ENCODE data around the gene ZNF579. TPM values are rescaled to one million over a fixed set of nuclear protein-coding genes. Genes with fewer than 3 reads are reported as not detected.

ZNF579 gene
- total and polyA plus RNA-seq, 9 of the 15 experiments (the other 6 are each of a cell fraction or from before 2014, with no cell fraction given): 0.06 to 15.9 (median 1.6) TPM

- TF ChIP-seq CTBP1 (IDR thresholded peaks at IDR 0.05; ENCODE audit: borderline replicate concordance) (peak; percentile 48), NCOA4 (IDR thresholded peaks at IDR 0.05; ENCODE audit: partially characterized antibody) (no peak), NR2C1 (IDR thresholded peaks at IDR 0.05) (peak; percentile 93), NR2C1 (tag; IDR thresholded peaks at IDR 0.05) (peak; percentile 94), NFIC (IDR thresholded peaks at IDR 0.05) (peak; percentile 47), ZBTB11 (CRISPR knock-in tag; IDR thresholded peaks at IDR 0.05) (0 out of 6 replicates have a peak, but pooled peaks of 1 of the 3 experiments have one; percentile 32), NCOR1 (IDR thresholded peaks at IDR 0.05) (peak; percentile 50), CBX8 (IDR thresholded peaks at IDR 0.05; ENCODE audit: borderline replicate concordance, extremely low read depth, low read depth, low read length, poor library complexity, severe bottlenecking) (no peak), ETV1 (tag; conservative IDR thresholded peaks at IDR 0.05; ENCODE audit: low read depth) (no peak), EHMT2 (IDR thresholded peaks at IDR 0.05) (no peak), YY1 (IDR thresholded peaks at IDR 0.05; ENCODE audit: borderline replicate concordance in 1 of 3, control insufficient read depth in 1 of 3, extremely low read depth in 1 of 3, insufficient read depth in 3 of 3, insufficient read length in 1 of 3, insufficient replicate concordance in 2 of 3, low read depth in 1 of 3, low read length in 2 of 3) (no peak), MAFG (tag; conservative IDR thresholded peaks at IDR 0.05) (0 out of 2 replicates have a peak, but pooled peaks have one; percentile 16), TAF15 (IDR thresholded peaks at IDR 0.05; ENCODE audit: low read depth, low read length) (no peak), CBFB (CRISPR knock-in tag; IDR thresholded peaks at IDR 0.05) (no peak), STAG1 (CRISPR knock-in tag; IDR thresholded peaks at IDR 0.05; ENCODE audit: borderline replicate concordance) (no peak), HDGF (IDR thresholded peaks at IDR 0.05) (0 out of 2 replicates have a peak, but pooled peaks have one; percentile 19), ZNF140 (CRISPR knock-in tag; IDR thresholded peaks at IDR 0.05) (no peak), RCOR1 (IDR thresholded peaks at IDR 0.05; ENCODE audit: borderline replicate concordance in 1 of 2, low read depth in 2 of 2, low read length in 2 of 2) (0 out of 4 replicates have a peak, but pooled peaks of 1 of the 2 experiments have one; percentile 61), CBFA2T2 (conservative IDR thresholded peaks at IDR 0.05) (peak; percentile 62), JUND (IDR thresholded peaks at IDR 0.05; ENCODE audit: borderline replicate concordance, low read depth, low read length) (peak; percentile 98), JUND (tag; IDR thresholded peaks at IDR 0.05; ENCODE audit: borderline replicate concordance, low read depth, low read length) (peak; percentile 94; the same call in 2 of the 3 replicates), MAX (CRISPR knock-in tag; IDR thresholded peaks at IDR 0.05) (peak; percentile 64)
- TF ChIP-seq, protein P1, sequence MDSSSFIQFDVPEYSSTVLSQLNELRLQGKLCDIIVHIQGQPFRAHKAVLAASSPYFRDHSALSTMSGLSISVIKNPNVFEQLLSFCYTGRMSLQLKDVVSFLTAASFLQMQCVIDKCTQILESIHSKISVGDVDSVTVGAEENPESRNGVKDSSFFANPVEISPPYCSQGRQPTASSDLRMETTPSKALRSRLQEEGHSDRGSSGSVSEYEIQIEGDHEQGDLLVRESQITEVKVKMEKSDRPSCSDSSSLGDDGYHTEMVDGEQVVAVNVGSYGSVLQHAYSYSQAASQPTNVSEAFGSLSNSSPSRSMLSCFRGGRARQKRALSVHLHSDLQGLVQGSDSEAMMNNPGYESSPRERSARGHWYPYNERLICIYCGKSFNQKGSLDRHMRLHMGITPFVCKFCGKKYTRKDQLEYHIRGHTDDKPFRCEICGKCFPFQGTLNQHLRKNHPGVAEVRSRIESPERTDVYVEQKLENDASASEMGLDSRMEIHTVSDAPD (CRISPR knock-in tag; IDR thresholded peaks at IDR 0.05): no peak
These were observed 35.7 kb downstream of the ZNF579 start (continued) for GRCh38 chr19:55544776-55545439.

Measured in K562 (cell line).